GM21529 (cell line): ENCODE data around the gene AOAH.
"Not testable (repeated sequence)": the region's sequence is repeated elsewhere in the genome, so short reads cannot be mapped to it uniquely, and the experiment has no call there.

Experiments used
- ATAC-seq: cut with Tn5 transposase; IDR thresholded peaks from one replicate; pipeline ENCODE4 v1.9.1; 2021; ENCODE audit not compliant: unreplicated experiment

Gene AOAH

GRCh38 chr7:36659172-36659516, 65.2 kb downstream of the AOAH start:
- no peak for ATAC-seq

- ATAC-seq: no peak
Observed at GRCh38 chr7:36658335-36659171, 65.7 kb downstream of the AOAH start.

- no peak for ATAC-seq
Observed at GRCh38 chr7:36657036-36657660, 67.1 kb downstream of the AOAH start.

- no peak for ATAC-seq
Observed at GRCh38 chr7:36654436-36654835, 69.9 kb downstream of the AOAH start.

- ATAC-seq: no peak
Observed at GRCh38 chr7:36653663-36654355, 70.5 kb downstream of the AOAH start.

GRCh38 chr7:36653008-36653662, 71.2 kb downstream of the AOAH start:
- ATAC-seq: no peak

GRCh38 chr7:36652431-36652830, 71.9 kb downstream of the AOAH start:
- no peak for ATAC-seq

GRCh38 chr7:36651404-36651803, 72.9 kb downstream of the AOAH start:
- no peak for ATAC-seq

- ATAC-seq: no peak
Observed at GRCh38 chr7:36650766-36651312, 73.5 kb downstream of the AOAH start.

GRCh38 chr7:36650320-36650719, 74.0 kb downstream of the AOAH start:
- ATAC-seq: no peak

GRCh38 chr7:36649319-36649718, 75.0 kb downstream of the AOAH start:
- ATAC-seq: not testable (repeated sequence)

GRCh38 chr7:36648441-36648840, 75.9 kb downstream of the AOAH start:
- no peak for ATAC-seq

GRCh38 chr7:36644625-36645422, 79.5 kb downstream of the AOAH start:
- no peak for ATAC-seq

GRCh38 chr7:36642414-36642813, 81.9 kb downstream of the AOAH start:
- no peak for ATAC-seq

- no peak for ATAC-seq
Observed at GRCh38 chr7:36642010-36642409, 82.3 kb downstream of the AOAH start.

GRCh38 chr7:36640682-36641081, 83.6 kb downstream of the AOAH start:
- ATAC-seq: no peak

GRCh38 chr7:36639826-36640225, 84.5 kb downstream of the AOAH start:
- no peak for ATAC-seq

GRCh38 chr7:36638586-36639263, 85.6 kb downstream of the AOAH start:
- no peak for ATAC-seq

- no peak for ATAC-seq
Observed at GRCh38 chr7:36638140-36638539, 86.2 kb downstream of the AOAH start.

- ATAC-seq: no peak
Observed at GRCh38 chr7:36637417-36637816, 86.9 kb downstream of the AOAH start.
